Esophagus squamous epithelium (tissue), 5 donors: ENCODE measurements around the gene HMCN2. TPM values are rescaled to one million over a fixed set of nuclear protein-coding genes. Genes with fewer than 3 reads are reported as not detected.

ENCODE experiments used
- DNase-seq: peaks from one replicate; lab custom pipeline; 2025; lab: John Stamatoyannopoulos, UW
- H3K27ac ChIP-seq, 4 donors: fragments of 200-600 bp; sonication (generic); one replicate each; pipeline ENCODE4 v1.5.1; 2016 to 2019; ENCODE audit warnings: mild to moderate bottlenecking in 1 of 4
- H3K27me3 ChIP-seq, 4 donors: fragments of 200-600 bp; sonication (generic); 1 replicate in 3 of 4; 2 replicates in 1 of 4; pipeline versions ENCODE4 v1.5.1 to v1.6.0; 2017 to 2021; ENCODE audit warnings: antibody characterized with exemption in 1 of 4
- H3K36me3 ChIP-seq, 3 donors: fragments of 200-600 bp; sonication (generic); one replicate each; pipeline ENCODE4 v1.5.1; 2016 to 2019
- H3K4me1 ChIP-seq, 3 donors: fragments of 200-600 bp; sonication (generic); one replicate each; pipeline ENCODE4 v1.5.1; 2017 to 2019
- H3K4me3 ChIP-seq, 4 donors: fragments of 200-600 bp; sonication (generic); 1 replicate in 3 of 4; 2 replicates in 1 of 4; pipeline ENCODE4 v1.5.1; 2016 to 2019; ENCODE audit warnings: mild to moderate bottlenecking in 2 of 4, moderate library complexity in 1 of 4
- H3K9me3 ChIP-seq, 3 donors: fragments of 200-600 bp; sonication (generic); one replicate each; pipeline ENCODE4 v1.5.1; 2016 to 2019
- POLR2A ChIP-seq, 4 donors: fragments of 450-650 bp; IDR thresholded peaks; one replicate each; pipeline ENCODE4 v1.6.1; 2017; ENCODE audit warnings: antibody characterized with exemption in 4 of 4, mild to moderate bottlenecking in 4 of 4, moderate library complexity in 3 of 4
- WGBS, 2 donors: methylation state at CpG; one replicate each; pipeline ENCODE4 v1.1.5; 2018; 5-methylcytosine and 5-hydroxymethylcytosine counted together
- intact Hi-C: fragments of 100-400 bp; cut with DNase I; formaldehyde crosslinking; loops from one replicate; pipeline ENCODE4 v1.15.0; 2022
- total RNA-seq, 4 donors: library from RNA; depleted of rRNA; stranded (reverse); fragments of >200 nt; gene quantifications; one replicate each; pipeline ENCODE4 v1.1.0, GENCODE V29; 2016
- TF ChIP-seq, protein P1 (sequence below), 6 experiments: fragments of 450-650 bp in 4 of 6; fragments of 200-600 bp in 2 of 6; sonication (generic) in 2 of 6; IDR thresholded peaks; one replicate each; pipeline ENCODE4 v1.5.1; 2016 to 2019; ENCODE audit warnings: antibody characterized with exemption in 6 of 6, mild to moderate bottlenecking in 4 of 6, moderate library complexity in 4 of 6
- donor health status: DM: yes; HTN: yes; CAD: no.

HMCN2 gene
- total RNA-seq, 4 donors from 2014 or later = 0.53 to 4.8 (median 0.78) TPM

DNA sequence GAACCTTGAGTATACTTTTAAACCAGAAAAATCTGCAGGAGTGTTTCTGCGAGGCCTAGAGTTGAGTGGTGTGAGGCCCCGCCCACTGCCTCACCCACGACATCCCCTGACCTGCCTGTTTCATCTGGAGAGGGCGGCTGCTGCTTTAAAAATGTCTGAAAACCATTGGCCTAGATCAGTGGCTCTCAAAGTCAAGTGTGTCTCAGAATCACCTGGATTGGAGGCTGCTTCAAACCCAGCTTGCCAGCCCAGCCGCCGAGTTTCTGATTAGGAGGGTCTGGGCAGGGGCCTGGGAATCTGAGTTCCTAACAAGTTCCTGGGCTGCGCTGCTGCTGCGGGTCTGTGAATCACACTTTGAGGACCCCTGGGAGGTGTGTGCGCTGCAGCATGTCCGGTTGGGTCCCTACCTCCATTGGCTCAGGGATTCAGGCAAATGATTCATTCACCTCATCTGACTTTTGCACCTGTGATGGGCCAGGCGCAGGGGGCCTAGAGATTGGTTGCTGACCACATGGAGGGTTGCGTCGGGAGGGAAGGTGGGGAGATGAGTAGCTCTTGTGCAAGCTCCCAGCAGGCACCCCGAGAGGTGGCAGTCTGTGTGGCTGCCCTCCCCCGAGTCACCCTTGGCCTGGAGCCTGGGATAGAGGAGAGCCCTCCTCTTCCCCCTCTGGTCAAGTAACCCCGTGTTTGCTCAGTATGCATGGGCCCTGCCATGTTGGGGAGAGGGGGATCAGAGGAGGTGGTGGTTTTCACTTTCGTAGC, 27.6 kb upstream of the HMCN2 start:
- intact Hi-C loops = loop anchor here (2.0 to 10.0 kb wide), 2 partner anchors 129 to 353 kb away; no protein-coding TSS in a partner anchor
- TF ChIP-seq POLR2A (IDR thresholded peaks at IDR 0.05) = no peak
- TF ChIP-seq, protein P1, sequence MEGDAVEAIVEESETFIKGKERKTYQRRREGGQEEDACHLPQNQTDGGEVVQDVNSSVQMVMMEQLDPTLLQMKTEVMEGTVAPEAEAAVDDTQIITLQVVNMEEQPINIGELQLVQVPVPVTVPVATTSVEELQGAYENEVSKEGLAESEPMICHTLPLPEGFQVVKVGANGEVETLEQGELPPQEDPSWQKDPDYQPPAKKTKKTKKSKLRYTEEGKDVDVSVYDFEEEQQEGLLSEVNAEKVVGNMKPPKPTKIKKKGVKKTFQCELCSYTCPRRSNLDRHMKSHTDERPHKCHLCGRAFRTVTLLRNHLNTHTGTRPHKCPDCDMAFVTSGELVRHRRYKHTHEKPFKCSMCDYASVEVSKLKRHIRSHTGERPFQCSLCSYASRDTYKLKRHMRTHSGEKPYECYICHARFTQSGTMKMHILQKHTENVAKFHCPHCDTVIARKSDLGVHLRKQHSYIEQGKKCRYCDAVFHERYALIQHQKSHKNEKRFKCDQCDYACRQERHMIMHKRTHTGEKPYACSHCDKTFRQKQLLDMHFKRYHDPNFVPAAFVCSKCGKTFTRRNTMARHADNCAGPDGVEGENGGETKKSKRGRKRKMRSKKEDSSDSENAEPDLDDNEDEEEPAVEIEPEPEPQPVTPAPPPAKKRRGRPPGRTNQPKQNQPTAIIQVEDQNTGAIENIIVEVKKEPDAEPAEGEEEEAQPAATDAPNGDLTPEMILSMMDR (IDR thresholded peaks at IDR 0.05) = no peak
- H3K36me3 ChIP-seq = peaks cover 0 to 20% (median 0%) of the 10 kb centered on the region in 3 donors
- WGBS, 2 donors = 71 to 83% methylated on average over 11 to 12 of the region's 17 CpGs
- no peak overlapping the region for H3K4me3 ChIP-seq
- DNase-seq = no peak
- no peaks in the 10 kb centered on the region for H3K9me3 ChIP-seq
- peaks cover 9 to 51% (median 26%) of the 10 kb centered on the region in 3 donors for H3K4me1 ChIP-seq
- H3K27ac ChIP-seq = peak overlapping the region; percentile 60 to 85 (median 74)
- no peaks in the 10 kb centered on the region for H3K27me3 ChIP-seq

DNA sequence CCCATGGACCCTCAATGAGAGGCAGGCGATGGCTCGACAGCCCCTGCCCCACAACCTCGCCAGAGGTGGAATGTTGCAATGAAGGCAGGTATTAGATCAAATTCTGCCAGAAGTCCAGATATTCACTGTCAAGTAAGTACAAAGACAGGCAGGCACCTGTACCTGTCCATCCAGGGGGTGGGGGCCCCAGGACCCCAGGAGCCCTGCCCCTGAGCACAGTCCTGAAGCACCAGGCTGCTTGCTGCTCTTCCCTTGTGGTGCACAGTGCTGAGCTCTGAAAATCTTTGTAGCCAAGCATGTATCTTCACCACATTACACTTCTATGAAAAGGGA, 26.2 kb upstream of the HMCN2 start:
- H3K27me3 ChIP-seq = peaks cover 0 to 6% (median 0%) of the 10 kb centered on the region in 4 donors
- intact Hi-C loops = loop anchor here (10.0 kb wide), 1 partner anchor 355 kb away; no protein-coding TSS in a partner anchor
- H3K4me3 ChIP-seq = no peak overlapping the region
- H3K9me3 ChIP-seq = no peaks in the 10 kb centered on the region
- H3K4me1 ChIP-seq = peaks cover 9 to 59% (median 26%) of the 10 kb centered on the region in 3 donors
- TF ChIP-seq, protein P1 (IDR thresholded peaks at IDR 0.05) = no peak
- TF ChIP-seq POLR2A (IDR thresholded peaks at IDR 0.05) = no peak
- H3K36me3 ChIP-seq = peaks cover 0 to 6% (median 0%) of the 10 kb centered on the region in 3 donors
- no peak for DNase-seq
- 81 to 100% methylated on average over 3 of the region's 3 CpGs for WGBS, 2 donors
- H3K27ac ChIP-seq = peak overlapping the region in 1 of 4 donors; percentile 61

DNA sequence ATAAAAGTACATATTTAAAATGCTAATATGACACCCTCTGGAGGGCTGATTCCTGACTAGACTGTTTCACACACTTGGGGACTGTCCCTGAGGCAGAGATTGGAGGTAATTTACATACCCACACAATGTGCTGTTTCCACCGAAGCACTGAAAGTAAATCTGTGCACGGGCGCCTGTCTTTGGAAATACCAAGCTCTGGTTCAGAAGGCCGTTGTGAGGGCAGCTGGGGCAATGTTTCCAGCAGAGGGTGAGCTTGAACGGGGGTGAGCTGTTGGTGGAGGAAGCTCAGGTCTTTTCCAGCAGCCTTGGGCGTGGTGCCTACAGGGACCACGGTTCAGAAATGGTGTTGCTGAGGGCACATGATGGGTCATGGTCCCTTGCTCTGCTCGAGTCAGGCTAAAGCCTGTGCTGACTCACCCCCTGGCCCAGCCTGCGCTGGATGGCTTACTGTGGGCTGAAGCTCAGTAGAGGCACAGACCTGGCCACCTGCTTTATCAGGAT, 25.8 kb upstream of the HMCN2 start:
- H3K4me3 ChIP-seq = no peak overlapping the region
- 12 to 19% methylated on average over 4 to 7 of the region's 9 CpGs for WGBS, 2 donors
- intact Hi-C loops = loop anchor here (10.0 kb wide), 1 partner anchor 355 kb away; no protein-coding TSS in a partner anchor
- TF ChIP-seq, protein P1 (IDR thresholded peaks at IDR 0.05) = no peak
- no peak for TF ChIP-seq POLR2A (IDR thresholded peaks at IDR 0.05)
- H3K27ac ChIP-seq = peak overlapping the region in 3 of 4 donors; percentile 3 to 61 (median 25)
- H3K27me3 ChIP-seq = peaks cover 0 to 6% (median 0%) of the 10 kb centered on the region in 4 donors
- H3K36me3 ChIP-seq = peaks cover 0 to 2% (median 0%) of the 10 kb centered on the region in 3 donors
- H3K9me3 ChIP-seq = no peaks in the 10 kb centered on the region
- H3K4me1 ChIP-seq = peaks cover 9 to 59% (median 26%) of the 10 kb centered on the region in 3 donors
- DNase-seq = no peak

DNA sequence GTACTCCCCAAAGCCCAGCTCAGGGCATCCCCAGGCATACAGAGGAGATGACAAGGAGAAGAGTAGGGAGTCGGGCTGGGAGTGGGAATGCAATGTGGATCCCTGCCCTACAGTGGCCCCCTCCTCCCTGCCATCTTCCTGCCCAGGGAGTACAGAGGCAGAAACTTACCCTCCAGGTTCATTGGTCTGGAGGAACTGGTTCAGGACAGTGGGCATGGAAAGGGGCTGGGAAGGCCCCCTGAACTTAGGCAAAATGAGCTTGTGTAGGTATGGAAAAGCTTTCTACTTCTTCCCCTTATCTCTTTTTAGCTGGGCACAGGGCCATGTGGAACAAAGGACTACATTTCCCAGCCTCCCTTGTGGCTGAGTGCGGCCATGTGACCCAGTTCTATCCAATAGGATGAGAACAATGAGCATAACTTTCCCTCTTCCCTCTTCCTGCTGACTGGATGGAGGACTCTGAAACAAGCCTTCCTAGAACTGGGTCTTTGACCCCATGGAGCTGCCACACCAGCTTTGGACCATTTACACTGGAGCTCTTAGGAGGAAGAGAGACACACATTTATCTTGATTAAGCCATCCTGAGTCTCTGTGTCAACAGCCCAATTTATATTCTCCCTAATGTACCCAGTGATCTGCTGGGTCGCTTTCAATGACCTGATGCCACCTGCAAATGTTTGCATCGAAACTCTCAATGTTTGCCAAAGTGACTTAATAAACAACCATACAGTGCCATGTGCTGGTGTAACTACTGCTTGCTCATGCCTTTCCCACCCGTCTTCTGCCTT, 25.0 kb upstream of the HMCN2 start:
- DNase-seq = no peak
- intact Hi-C loops = no loop called here
- peak overlapping the region in 3 of 4 donors; percentile 3 to 61 (median 25) for H3K27ac ChIP-seq
- TF ChIP-seq POLR2A (IDR thresholded peaks at IDR 0.05) = no peak
- TF ChIP-seq, protein P1 (IDR thresholded peaks at IDR 0.05) = no peak
- no peak overlapping the region for H3K4me3 ChIP-seq
- no peaks in the 10 kb centered on the region for H3K36me3 ChIP-seq
- no peaks in the 10 kb centered on the region for H3K9me3 ChIP-seq
- H3K27me3 ChIP-seq = peaks cover 0 to 6% (median 0%) of the 10 kb centered on the region in 4 donors
- H3K4me1 ChIP-seq = peaks cover 7 to 53% (median 26%) of the 10 kb centered on the region in 3 donors
- 72 to 81% methylated on average over 2 to 4 of the region's 5 CpGs for WGBS, 2 donors
